GM19025 (cell line): Measurements from ENCODE around the gene SPINK7.
"Not testable (repeated sequence)": the region's sequence is repeated elsewhere in the genome, so short reads cannot be mapped to it uniquely, and the experiment has no call there.

Experiments used
- ATAC-seq: cut with Tn5 transposase; IDR thresholded peaks from one replicate; pipeline ENCODE4 v1.9.1; 2021; ENCODE audit warnings: mild to moderate bottlenecking, low read depth, moderate library complexity; ENCODE audit not compliant: unreplicated experiment

Gene SPINK7

GRCh38 chr5:148312153-148312552 lies at the start of gene SPINK7:
TSS of gene SPINK7 (plus strand) at chr5:148312423. CDS start at chr5:148312484, 61 bp downstream.
- no peak for ATAC-seq

DNA sequence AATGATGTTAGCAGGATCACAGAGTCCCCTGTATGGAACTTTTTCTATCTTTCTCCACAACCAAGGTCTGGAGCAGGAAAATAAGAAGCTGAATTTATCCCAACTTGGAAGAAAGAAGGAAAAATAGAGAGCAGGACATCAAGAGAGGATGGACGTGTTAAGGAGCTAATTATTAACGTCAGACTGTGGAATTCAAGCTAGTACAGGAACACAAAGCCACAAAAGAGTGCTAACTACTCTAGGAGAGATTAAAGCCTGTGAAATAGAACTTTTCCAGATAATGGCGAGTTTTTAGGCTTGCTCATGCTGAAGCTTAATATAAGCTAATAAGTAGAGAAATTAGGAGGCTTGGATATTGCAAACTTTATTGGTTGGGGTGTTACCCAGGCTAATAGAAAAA lies 44.3 kb upstream of the SPINK7 start:
- ATAC-seq, result no peak

DNA sequence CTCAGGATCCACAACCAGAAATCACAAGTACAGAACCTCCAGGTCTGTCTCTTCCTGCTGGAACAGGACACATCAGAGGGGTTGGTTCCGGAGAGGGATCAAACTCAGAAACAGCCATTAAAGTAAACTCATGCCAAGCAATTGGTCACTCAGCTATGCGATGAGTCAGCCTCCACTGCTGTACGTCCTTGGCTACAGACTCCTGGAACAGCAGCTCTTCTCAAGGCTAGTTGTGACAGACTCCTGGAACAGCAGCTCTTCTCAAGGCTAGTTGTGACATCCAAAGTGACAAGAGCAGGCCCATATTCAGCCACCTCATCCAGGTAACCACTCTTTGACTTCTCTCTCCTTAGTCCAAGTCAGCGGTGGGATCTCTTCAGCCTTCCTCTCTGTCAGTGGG lies 43.7 kb upstream of the SPINK7 start, which contains the start of gene SPINK13:
Gene SPINK13, plus strand, starts transcription at position 229 of the 400 bp plus-strand sequence. CDS start 1,279 bp downstream, outside the sequence.
- no peak for ATAC-seq

- not testable (repeated sequence) for ATAC-seq
These were observed 37.1 kb upstream of the SPINK7 start for GRCh38 chr5:148275129-148275528.

DNA sequence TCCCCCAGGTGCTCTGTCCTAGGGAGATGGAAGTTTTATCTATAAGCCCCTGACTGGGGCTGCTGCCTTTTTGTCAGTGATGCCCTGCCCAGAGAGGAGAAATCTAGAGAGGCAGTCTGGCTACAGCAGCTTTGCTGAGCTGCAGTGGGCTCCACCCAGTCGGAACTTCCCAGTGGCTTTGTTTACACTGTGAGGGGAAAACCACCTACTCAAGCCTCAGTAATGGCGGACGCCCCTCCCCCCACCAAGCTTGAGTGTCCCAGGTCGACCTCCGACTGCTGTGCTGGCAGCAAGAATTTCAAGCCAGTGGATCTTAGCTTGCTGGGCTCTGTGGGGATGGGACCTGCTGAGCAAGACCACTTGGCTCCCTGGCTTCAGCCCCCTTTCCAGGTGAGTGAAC lies 31.3 kb upstream of the SPINK7 start:
- not testable (repeated sequence) for ATAC-seq

GRCh38 chr5:148281336-148281735 lies 30.9 kb upstream of the SPINK7 start:
- not testable (repeated sequence) for ATAC-seq

DNA sequence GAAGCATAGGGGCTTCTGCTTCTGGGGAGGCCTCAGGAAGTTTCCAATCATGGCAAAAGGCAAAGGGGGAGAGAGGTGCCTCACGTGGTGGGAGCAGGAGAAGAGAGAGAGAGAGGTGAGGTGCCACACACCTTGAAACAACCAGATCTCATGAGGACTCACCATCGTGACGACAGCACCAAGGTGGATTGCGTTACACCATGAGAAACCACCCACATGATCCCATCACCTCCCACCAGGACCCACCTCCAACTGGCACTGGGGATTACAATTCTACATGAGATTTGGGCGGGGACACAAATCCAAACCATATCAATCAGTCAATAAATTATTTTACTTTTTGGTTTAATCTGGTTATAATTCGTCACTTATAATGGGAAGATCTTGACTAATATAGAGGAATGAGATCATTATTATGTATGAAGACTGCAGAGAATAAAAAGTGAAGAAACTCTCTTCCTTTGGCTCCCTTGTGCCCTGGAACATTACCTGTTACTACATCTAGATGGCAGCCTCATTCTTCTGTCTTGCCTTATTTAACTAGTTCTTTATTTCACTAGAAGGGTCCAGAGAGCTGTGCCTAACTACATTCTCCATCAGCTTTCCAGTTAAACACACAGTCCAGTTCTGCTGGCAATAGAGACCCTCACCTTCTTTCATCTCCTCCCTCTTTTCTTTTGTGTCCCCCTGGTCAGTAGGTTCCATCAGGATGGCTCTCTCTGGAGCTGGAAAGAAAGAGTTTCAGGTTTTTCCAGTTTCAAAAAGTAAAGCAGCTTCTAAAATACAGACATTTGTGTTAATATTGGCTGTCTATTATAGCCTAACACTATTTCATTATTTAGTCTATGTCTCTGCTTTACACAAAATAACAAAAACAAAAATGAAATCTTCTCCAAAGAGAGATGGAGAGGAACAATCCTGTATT lies 21.7 kb upstream of the SPINK7 start:
- ATAC-seq, result no peak

- no peak for ATAC-seq
These were observed 14.5 kb upstream of the SPINK7 start for GRCh38 chr5:148297731-148298130.

DNA sequence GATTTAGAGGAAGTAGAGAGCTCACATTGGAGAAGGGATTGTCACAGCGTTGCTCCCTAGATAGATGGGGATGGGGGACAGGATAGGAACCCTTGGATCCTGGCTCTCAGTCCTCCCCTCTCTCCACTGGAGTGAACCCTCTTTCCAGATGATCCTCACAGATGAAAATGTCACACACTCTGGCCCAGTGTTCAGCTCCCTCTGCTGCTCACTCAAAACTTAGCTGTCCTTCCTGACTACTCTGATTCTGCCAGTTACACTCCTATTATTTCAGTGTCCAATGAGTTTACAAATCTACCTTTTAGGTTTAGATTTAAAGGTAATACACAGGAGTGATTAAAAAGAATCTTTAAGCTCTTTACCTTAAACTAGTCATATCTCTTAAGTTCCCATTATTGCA lies 5.8 kb upstream of the SPINK7 start:
- no peak for ATAC-seq

- ATAC-seq, result no peak
These were observed 3.2 kb upstream of the SPINK7 start for GRCh38 chr5:148309019-148309418.

DNA sequence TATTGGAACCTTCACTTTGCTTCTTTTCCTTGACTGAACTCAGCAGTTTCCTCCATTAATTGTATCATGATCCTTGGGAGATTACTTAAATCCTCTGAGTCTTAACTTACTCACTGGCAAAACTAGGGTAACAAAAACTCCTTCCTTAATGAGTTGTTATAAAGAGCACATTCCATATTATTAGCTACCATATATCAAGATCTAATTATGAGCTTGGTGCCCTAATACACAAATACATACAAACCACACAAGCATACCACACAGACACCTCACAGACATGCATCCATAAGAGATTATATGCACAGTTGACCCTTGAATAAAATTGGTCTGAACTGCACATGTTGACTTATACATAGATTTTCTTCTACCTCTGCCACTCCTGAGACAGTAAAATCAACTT lies 2.5 kb upstream of the SPINK7 start:
- ATAC-seq, result no peak

DNA sequence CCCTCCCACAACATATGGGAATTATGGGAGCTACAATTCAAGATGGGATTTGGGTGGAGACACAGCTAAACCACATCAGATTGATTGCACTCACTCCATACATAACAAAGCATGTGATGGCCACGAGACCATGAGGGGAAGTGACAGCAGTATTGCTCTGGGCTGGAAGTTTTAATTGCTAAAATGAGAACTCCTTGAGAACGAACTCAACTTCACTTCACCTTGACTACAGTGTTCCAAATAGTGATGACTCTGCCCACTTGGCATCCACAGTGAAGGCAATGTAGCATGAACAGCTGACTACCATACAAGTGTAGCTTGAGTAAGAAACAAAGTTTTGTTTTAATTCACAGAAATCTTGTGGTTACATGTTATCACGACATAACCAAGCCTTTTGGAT lies 739 bp upstream of the SPINK7 start:
- no peak for ATAC-seq

DNA sequence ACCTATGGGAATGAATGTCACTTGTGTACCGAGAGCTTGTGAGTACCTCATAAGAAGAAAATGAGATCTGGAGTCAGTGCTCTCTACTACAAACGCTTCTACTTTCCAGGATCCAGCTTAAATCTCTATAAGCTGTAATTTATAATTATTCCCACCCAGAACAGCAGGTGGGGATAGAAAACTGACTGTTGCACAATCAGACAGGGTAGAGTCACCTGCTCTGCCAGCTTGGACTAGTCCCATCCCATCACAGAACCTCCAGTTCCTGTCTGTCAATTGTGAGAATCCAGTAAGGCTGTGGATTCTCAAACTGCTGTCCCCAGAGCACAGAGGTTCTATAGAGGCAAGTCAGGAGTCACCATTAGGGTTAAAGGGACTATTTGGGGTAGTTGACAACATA lies 2.0 kb downstream of the SPINK7 start:
- ATAC-seq, result no peak

DNA sequence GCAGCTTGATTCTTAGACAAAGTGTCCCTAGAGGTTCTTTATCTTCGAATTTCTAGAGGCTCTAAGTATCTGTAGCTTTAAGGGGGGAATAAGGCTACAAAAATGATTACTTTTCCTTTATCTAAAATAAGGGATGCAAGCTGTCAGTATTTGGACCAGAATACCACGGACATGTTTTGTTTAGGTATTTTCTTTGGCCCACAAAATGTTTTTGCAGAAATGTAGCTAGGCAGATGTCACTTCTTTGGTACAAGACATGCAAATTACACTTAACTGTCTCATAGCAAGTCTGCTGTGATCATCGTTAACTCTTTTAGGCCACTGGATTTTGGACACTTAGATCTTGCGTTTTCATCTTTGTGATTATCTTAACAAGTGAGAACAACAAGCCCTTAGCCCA lies 2.5 kb downstream of the SPINK7 start:
- ATAC-seq, result no peak

- not testable (repeated sequence) for ATAC-seq
These were observed 8.1 kb downstream of the SPINK7 start for GRCh38 chr5:148320011-148320963.

- no peak for ATAC-seq
These were observed 21.1 kb downstream of the SPINK7 start for GRCh38 chr5:148333262-148333849.

DNA sequence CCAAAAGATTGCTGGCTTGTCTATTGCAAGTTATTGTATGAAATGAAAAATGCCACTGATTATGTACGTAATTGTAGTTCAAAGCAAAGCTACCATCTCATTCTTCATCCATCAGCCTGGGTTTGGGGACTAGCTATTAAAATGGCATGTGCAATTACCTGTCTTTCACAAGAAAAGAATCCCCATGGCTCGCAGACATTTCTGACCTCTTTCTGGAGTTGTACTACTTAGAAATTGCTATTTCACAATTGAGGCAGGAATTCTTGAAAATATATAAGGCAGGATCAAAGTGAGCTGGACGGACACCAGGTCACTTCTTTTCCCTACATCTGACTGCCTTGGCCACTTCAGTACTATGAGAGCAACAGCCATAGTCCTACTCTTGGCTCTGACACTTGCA lies 23.0 kb downstream of the SPINK7 start, which contains the start of gene SPINK9:
Gene SPINK9, plus strand, starts transcription at position 301 of the 400 bp plus-strand sequence. Its CDS starts 55 bp downstream, at position 356.
- no peak for ATAC-seq

DNA sequence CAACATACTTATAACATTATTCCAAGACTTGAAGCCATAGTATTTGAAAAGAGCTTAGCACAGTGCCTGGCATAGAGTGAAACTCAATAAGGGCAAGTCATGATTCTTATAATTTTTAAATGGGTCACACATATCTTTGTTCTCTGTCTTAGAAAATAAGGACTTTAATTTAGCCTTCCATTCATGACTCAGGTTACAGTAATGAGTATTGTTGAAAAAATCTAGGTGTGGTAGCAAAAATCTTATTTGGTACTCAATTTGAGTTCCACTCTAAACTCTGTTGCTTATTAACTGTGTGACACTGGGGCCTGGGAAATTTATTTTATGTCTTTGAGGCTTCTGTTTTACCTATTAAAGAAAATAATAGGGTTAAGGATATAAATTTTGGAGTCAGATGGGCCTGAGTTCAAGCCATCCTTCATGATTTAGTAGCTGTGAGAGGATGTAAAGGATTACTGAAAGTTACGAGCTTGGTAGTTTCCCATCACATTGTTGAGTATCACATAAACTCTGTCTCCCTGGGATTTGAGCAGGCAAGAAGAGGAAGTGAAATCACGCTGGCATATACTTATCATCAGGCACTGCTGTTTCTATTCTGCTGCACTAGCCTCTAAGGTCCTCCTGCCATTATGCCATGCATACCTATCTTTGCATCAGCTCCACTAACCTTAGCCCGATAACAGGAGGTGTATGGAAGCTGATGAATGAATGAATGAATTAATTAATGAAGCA lies 24.6 kb downstream of the SPINK7 start:
- ATAC-seq, result no peak

- no peak for ATAC-seq
These were observed 30.3 kb downstream of the SPINK7 start for GRCh38 chr5:148342371-148343045.
